OCI-LY3 (cell line): ENCODE measurements around the gene SRL.

ENCODE experiments used
- H2AFZ ChIP-seq: fragments of 200-600, 300-600 bp; shearing (Covaris generic); 2 replicates; pipeline ENCODE4 v1.6.0; 2014; ENCODE audit warnings: antibody characterized with exemption, low read depth, low read length
- H3K27ac ChIP-seq: fragments of 200-600, 300-600 bp; sonication (generic); 2 replicates; pipeline ENCODE4 v1.5.1; 2014; ENCODE audit warnings: mild to moderate bottlenecking, low read length, moderate library complexity, mixed read lengths
- H3K27me3 ChIP-seq: fragments of 200-600, 300-600 bp; sonication (generic); 2 replicates; pipeline ENCODE4 v1.6.1; 2014; ENCODE audit warnings: low read depth, low read length, mixed read lengths
- H3K36me3 ChIP-seq: fragments of 200-600, 300-600 bp; sonication (generic); replicated peaks from 2 replicates; pipeline ENCODE3; 2014; ENCODE audit warnings: low read depth, low read length, mixed read lengths
- H3K4me1 ChIP-seq: fragments of 300-600, 200-600 bp; sonication (generic); 2 replicates; pipeline ENCODE4 v1.6.1; 2014; ENCODE audit warnings: low read length, mixed read lengths
- H3K4me2 ChIP-seq: fragments of 200-600, 300-600 bp; sonication (generic); 2 replicates; pipeline ENCODE4 v1.6.1; 2014; ENCODE audit warnings: low read length, mixed read lengths
- H3K4me3 ChIP-seq: fragments of 300-600, 200-600 bp; sonication (generic); 2 replicates; pipeline ENCODE4 v1.5.1; 2014; ENCODE audit warnings: antibody characterized with exemption, mild to moderate bottlenecking, low read length, moderate library complexity
- H3K79me2 ChIP-seq: fragments of 300-600, 200-600 bp; shearing (Covaris generic); 2 replicates; pipeline ENCODE4 v1.6.1; 2014; ENCODE audit warnings: mild to moderate bottlenecking, low read length, mixed read lengths
- H3K9ac ChIP-seq: fragments of 300-600, 200-600 bp; shearing (Covaris generic); 2 replicates; pipeline ENCODE4 v1.6.0; 2014; ENCODE audit warnings: mild to moderate bottlenecking, low read length, moderate library complexity
- H3K9me3 ChIP-seq: fragments of 200-600, 300-600 bp; shearing (Covaris generic); 2 replicates; pipeline ENCODE4 v1.6.1; 2014; ENCODE audit warnings: low read length, mixed read lengths; ENCODE audit not compliant: insufficient read depth
- H4K20me1 ChIP-seq: fragments of 200-600, 300-600 bp; sonication (generic); 2 replicates; pipeline ENCODE4 v1.6.1; 2016; ENCODE audit warnings: low read length, mixed read lengths; ENCODE audit not compliant: insufficient read depth
- CTCF ChIP-seq: fragments of 200-600, 300-600 bp; sonication (generic); IDR thresholded peaks from 2 replicates; pipeline ENCODE4 v1.5.1; 2014; ENCODE audit warnings: antibody characterized with exemption, low read length, low read depth
- EZH2phosphoT487 ChIP-seq: fragments of 200-600 bp; shearing (Covaris generic); IDR thresholded peaks from 2 replicates; pipeline ENCODE4 v1.6.1; 2018; ENCODE audit warnings: antibody characterized with exemption, mixed run types, low read depth

Gene SRL

GRCh38 chr16:4265676-4266075 is 23.8 kb upstream of the SRL start:
- peaks cover 46% of the 10 kb centered on the region for H4K20me1 ChIP-seq
- peaks cover 4% of the 10 kb centered on the region for H3K4me1 ChIP-seq
- H3K4me2 ChIP-seq, result no peak overlapping the region
- peaks cover 28% of the 10 kb centered on the region for H3K36me3 ChIP-seq
- H3K9ac ChIP-seq, result no peak overlapping the region
- peaks cover 88% of the 10 kb centered on the region for H3K79me2 ChIP-seq
- no peak overlapping the region for H3K27ac ChIP-seq
- H3K9me3 ChIP-seq, result no peaks in the 10 kb centered on the region
- no peak overlapping the region for H3K4me3 ChIP-seq
- no peak overlapping the region for H2AFZ ChIP-seq
- TF ChIP-seq CTCF (no peak), EZH2phosphoT487 (no peak)
- H3K27me3 ChIP-seq, result no peaks in the 10 kb centered on the region

- no peaks in the 10 kb centered on the region for H3K4me1 ChIP-seq
- peaks cover 38% of the 10 kb centered on the region for H4K20me1 ChIP-seq
- H3K27ac ChIP-seq, result no peak overlapping the region
- H3K79me2 ChIP-seq, result peaks cover 77% of the 10 kb centered on the region
- no peaks in the 10 kb centered on the region for H3K27me3 ChIP-seq
- no peak overlapping the region for H3K9ac ChIP-seq
- no peak overlapping the region for H3K4me3 ChIP-seq
- H3K4me2 ChIP-seq, result no peak overlapping the region
- H3K9me3 ChIP-seq, result no peaks in the 10 kb centered on the region
- TF ChIP-seq EZH2phosphoT487 (no peak), CTCF (no peak)
- H3K36me3 ChIP-seq, result peaks cover 35% of the 10 kb centered on the region
- H2AFZ ChIP-seq, result no peak overlapping the region
Observed at GRCh38 chr16:4264546-4264945, 22.7 kb upstream of the SRL start.

GRCh38 chr16:4263504-4264436 is 21.9 kb upstream of the SRL start:
- Histone ChIP-seq H3K79me2 (peaks cover 69% of the 10 kb centered on the region), H3K9ac (no peak overlapping the region), H3K4me3 (no peak overlapping the region), H4K20me1 (peaks cover 38% of the 10 kb centered on the region), H3K4me1 (no peaks in the 10 kb centered on the region), H2AFZ (no peak overlapping the region), H3K4me2 (no peak overlapping the region), H3K27me3 (no peaks in the 10 kb centered on the region), H3K36me3 (peaks cover 38% of the 10 kb centered on the region), H3K27ac (no peak overlapping the region), H3K9me3 (no peaks in the 10 kb centered on the region)
- TF ChIP-seq EZH2phosphoT487, result no peak
- TF ChIP-seq CTCF, result no peak

- Histone ChIP-seq H2AFZ (no peak overlapping the region), H3K4me2 (no peak overlapping the region), H4K20me1 (peaks cover 34% of the 10 kb centered on the region), H3K9me3 (no peaks in the 10 kb centered on the region), H3K4me1 (no peaks in the 10 kb centered on the region), H3K27me3 (no peaks in the 10 kb centered on the region), H3K4me3 (no peak overlapping the region), H3K79me2 (peaks cover 55% of the 10 kb centered on the region), H3K9ac (no peak overlapping the region), H3K36me3 (peaks cover 35% of the 10 kb centered on the region), H3K27ac (no peak overlapping the region)
- TF ChIP-seq CTCF (no peak), EZH2phosphoT487 (no peak)
Observed at GRCh38 chr16:4262303-4262835, 20.5 kb upstream of the SRL start.
